DMS 273 (cell line): Measurements from ENCODE around the gene IL9.
A peak's percentile ranks its signal among the peaks of the same experiment; 100 is the strongest.

ENCODE experiments used
- DNase-seq: peaks from one replicate; lab custom pipeline; 2025; ENCODE audit not compliant: unreplicated experiment; lab: John Stamatoyannopoulos, UW

The IL9 gene

GRCh38 chr5:135891791-135892190 lies 3.9 kb downstream of the IL9 start:
- peak; percentile 63 for DNase-seq

- no peak for DNase-seq
These were observed 4.4 kb downstream of the IL9 start for GRCh38 chr5:135891268-135891667.

GRCh38 chr5:135890867-135891266 lies 4.8 kb downstream of the IL9 start:
- DNase-seq, result no peak

- no peak for DNase-seq
These were observed 5.3 kb downstream of the IL9 start for GRCh38 chr5:135890296-135890695.

GRCh38 chr5:135887881-135888614 lies 7.6 kb downstream of the IL9 start:
- no peak for DNase-seq

GRCh38 chr5:135887447-135887864 lies 8.2 kb downstream of the IL9 start:
- DNase-seq, result peak; percentile 87

- DNase-seq, result no peak
These were observed 9.5 kb downstream of the IL9 start for GRCh38 chr5:135886136-135886535.

GRCh38 chr5:135885031-135885430 lies 10.6 kb downstream of the IL9 start:
- no peak for DNase-seq

GRCh38 chr5:135883441-135883840 lies 12.2 kb downstream of the IL9 start:
- DNase-seq, result no peak

- DNase-seq, result no peak
These were observed 12.6 kb downstream of the IL9 start for GRCh38 chr5:135883026-135883425.

GRCh38 chr5:135881819-135882218 lies 13.8 kb downstream of the IL9 start:
- no peak for DNase-seq

GRCh38 chr5:135881244-135881643 lies 14.4 kb downstream of the IL9 start:
- no peak for DNase-seq

- DNase-seq, result no peak
These were observed 14.8 kb downstream of the IL9 start for GRCh38 chr5:135880801-135881200.

GRCh38 chr5:135880278-135880677 lies 15.4 kb downstream of the IL9 start:
- peak; percentile 51 for DNase-seq

- DNase-seq, result no peak
These were observed 16.1 kb downstream of the IL9 start for GRCh38 chr5:135879591-135879990.

GRCh38 chr5:135878156-135878620 lies 17.5 kb downstream of the IL9 start:
- no peak for DNase-seq

GRCh38 chr5:135877570-135878155 lies 18.0 kb downstream of the IL9 start:
- no peak for DNase-seq

GRCh38 chr5:135876146-135876545 lies 19.5 kb downstream of the IL9 start:
- DNase-seq, result no peak

GRCh38 chr5:135875567-135875966 lies 20.1 kb downstream of the IL9 start:
- DNase-seq, result no peak

- no peak for DNase-seq
These were observed 21.2 kb downstream of the IL9 start for GRCh38 chr5:135874461-135874860.

- no peak for DNase-seq
These were observed 21.8 kb downstream of the IL9 start for GRCh38 chr5:135873831-135874230.

- DNase-seq, result no peak
These were observed 24.2 kb downstream of the IL9 start for GRCh38 chr5:135871268-135871915.
